HG03039 (cell line): ENCODE data around the gene METRN.

Experiments
- ATAC-seq: cut with Tn5 transposase; IDR thresholded peaks from one replicate; pipeline ENCODE4 v1.9.1; 2021; ENCODE audit warnings: mild to moderate bottlenecking, moderate library complexity; ENCODE audit not compliant: unreplicated experiment

METRN gene

DNA sequence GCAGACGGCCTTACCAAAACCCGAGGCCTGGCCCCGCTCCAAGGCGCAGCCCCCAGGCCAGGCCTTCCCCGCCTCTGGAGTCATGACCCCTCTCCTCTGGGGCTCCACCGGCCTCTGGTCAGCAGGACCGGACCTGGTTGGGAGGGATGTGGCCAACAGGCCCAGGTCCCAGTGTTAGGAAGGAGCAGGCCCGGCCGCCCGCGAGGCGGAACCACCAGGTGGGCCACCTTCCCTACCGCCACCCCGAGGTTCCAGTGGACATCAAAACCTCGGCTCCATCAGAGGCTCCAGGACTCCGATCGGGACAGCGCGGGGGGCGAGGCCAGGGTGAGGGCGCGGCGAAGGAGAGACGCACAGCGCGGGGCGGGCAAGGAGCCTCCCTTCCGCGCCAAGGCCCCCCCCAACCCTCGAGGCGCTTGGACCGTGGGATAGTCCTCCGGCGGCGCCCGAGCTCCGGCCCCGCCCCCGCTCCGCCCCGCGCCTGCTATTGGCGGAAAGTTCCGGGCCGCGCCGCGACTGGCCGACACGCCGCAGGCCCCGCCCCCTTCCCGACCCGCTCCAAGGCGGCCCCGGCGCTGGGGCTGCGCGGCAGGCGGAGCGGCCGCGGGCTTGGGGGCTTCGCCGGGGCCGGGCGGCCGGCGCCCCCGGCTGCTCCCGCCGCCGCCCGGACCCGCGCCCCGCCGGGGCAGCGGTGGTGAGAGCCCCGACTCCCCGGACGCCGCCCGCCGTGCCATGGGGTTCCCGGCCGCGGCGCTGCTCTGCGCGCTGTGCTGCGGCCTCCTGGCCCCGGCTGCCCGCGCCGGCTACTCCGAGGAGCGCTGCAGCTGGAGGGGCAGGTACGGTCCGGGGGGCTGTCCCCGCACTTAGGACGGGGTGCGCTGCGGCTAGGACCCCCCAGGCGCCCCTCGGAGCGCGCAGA lies at the start of gene METRN:
METRN (plus strand) TSS at position 561 of the 919 bp plus-strand sequence; CDS start at position 733, 172 bp downstream.
- no peak for ATAC-seq

DNA sequence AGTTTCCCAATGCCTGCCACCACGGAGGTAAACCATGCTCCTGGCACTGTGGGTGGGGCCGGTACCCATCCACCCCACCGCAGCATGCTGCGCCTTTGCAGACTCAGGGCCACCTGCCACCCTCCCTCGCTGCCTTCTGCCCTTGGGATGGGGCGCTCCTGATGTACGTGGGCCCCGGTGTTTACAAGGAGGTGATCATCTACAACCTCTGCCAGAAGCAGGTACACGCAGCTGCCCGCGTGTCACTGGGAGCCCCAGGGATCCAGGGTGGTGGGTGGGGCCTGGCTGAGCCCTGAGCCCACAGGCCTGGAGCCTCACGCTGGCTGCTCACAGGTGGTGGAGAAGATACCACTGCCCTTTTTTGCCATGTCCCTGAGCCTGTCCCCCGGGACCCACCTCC lies 48.3 kb upstream of the METRN start:
- ATAC-seq = no peak

DNA sequence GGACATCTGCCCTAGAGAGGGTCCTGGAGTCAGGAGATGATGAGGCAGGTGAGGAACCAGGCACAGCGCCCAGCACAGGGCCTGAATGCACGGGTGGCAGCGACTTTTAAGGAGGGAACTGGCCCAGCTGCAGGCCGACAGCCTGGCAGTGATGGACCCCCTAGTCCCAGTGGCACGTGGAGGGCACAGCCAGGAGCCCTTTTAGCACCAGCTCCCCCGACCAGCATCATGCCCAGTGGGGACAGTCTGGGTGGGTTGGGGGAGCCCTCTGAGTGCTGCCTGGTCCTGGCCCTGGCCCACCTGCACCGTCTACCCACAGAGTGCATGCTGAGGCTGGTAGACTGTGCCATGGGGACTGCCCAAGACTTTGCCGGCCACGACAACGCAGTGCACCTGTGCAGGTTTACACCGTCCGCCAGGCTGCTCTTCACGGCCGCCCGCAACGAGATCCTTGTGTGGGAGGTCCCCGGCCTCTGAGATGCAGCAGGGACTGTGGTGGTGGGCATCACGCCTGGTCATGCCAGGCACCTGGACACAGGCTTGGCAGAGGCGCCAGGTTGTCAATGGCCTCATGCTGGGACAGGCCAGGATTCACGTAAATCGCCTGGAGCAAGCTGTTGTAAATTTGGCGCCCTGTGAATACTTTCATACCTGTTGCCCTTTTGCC lies 47.7 kb upstream of the METRN start:
- no peak for ATAC-seq

- peak; percentile 74 for ATAC-seq
Measured at GRCh38 chr16:667780-668518, 47.0 kb upstream of the METRN start, which contains the start of gene RHOT2. RHOT2 (plus strand) TSS chr16:668132; CDS start chr16:668200, 68 bp downstream.

DNA sequence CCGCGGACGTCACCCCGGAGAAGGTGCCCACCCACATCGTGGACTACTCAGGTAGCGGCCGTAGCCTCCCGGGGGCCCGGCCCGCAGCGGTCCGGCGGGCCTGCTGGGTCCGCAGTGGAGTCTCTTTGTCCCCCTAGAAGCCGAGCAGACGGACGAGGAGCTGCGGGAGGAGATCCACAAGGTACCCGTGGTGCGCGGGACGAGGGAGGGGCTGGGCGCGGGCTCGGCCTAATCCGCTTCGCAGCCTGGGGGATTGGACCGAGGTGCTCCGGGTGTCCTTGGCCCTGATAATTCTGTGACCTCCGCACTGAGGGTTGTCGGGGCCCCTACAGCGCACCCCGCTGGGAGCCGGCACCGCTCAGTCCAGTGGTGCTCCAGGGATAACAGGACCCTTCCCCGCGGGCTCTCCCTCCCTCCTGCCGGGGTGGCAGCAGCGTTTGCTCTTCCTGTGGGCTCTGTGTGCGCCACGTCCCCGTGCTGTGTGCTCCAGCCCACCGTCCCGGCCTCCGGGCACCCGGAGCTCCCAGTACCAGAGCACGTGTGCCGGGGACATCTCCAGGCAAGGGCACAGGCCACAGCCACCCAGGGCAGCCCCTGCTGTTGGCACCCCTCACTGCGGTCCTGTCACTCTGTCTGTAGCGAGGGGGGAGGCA lies 46.3 kb upstream of the METRN start:
- no peak for ATAC-seq

GRCh38 chr16:669666-670065 lies 45.3 kb upstream of the METRN start:
- no peak for ATAC-seq

DNA sequence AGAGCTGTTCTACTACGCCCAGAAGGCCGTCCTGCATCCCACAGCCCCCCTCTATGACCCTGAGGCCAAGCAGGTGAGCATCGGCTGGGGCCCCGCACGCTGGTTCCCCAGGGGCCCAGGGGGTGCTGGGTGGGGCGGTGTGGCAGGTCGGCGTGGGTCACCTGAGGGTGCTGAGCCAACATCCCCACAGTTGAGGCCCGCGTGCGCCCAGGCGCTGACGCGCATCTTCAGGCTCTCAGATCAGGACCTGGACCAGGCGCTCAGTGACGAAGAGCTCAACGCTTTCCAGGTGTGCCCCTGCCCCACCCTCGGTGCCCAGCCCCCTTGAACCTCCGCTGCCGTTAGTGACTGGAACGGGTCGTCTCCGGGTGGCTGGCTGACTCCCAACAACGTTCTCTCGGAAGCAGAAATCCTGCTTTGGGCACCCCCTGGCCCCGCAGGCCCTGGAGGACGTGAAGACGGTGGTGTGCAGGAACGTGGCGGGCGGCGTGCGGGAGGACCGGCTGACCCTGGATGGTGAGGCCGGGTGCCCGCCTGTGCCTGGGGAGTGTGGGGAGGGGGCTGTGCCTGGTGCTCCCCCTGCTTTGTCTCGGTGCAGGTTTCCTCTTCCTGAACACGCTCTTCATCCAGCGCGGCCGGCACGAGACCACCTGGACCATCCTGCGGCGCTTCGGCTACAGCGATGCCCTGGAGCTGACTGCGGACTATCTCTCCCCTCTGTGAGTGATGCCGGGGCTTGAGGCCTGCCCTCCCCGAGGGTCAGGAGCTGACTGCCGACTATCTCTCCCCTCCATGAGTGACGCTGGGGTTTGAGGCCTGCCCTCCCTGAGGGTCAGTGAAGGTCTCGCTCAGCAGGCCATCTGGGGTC lies 44.2 kb upstream of the METRN start:
- ATAC-seq = no peak

DNA sequence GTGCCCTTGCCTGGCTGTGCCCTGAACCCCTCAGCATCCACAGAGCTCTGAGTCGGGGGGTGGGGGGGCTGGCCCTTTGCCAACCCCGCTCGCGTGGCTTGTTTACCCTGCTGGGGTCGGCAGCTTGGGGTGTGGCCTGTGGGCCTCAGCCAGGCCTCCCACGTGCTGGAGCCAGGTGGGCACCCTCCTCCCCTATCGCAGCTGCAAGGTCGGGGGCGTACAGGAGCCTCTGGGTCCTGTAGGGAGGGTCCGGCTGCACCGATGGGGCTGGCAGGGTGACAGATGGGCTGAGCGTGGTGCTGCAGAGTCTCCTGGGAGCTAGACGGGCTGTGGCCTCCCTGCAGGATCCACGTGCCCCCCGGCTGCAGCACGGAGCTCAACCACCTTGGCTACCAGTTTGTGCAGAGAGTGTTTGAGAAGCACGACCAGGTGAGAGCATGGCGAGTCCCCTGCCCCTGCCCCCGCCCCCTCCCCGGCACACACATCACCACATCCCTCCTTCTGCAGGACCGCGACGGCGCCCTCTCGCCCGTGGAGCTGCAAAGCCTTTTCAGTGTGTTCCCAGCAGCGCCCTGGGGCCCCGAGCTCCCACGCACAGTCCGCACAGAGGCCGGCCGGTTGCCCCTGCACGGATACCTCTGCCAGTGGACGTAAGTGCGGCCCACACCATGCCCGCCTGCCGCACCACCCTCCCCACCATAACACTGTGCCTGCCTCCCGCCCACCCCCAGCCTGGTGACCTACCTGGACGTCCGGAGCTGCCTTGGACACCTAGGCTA lies 43.4 kb upstream of the METRN start:
- no peak for ATAC-seq

DNA sequence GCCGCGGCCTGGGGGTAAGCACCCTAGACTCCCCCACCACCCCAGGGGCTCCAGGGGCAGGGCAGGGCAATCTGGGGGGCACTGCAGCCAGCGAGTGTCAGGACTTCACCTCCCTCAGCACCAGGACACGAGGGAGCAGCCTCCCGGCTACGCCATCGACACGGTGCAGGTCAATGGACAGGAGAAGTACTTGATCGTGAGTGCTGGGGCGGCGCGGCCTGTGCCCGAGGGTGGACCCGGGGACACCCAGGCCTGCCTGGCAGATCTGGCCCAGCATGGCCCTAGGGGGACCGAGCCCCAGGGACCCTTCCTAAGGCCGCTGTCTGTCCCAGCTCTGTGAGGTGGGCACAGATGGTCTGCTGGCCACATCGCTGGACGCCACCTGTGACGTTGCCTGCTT lies 42.5 kb upstream of the METRN start:
- no peak for ATAC-seq

GRCh38 chr16:672851-673250 lies 42.1 kb upstream of the METRN start:
- ATAC-seq = no peak

GRCh38 chr16:673399-673991 lies 41.4 kb upstream of the METRN start:
- ATAC-seq = no peak

DNA sequence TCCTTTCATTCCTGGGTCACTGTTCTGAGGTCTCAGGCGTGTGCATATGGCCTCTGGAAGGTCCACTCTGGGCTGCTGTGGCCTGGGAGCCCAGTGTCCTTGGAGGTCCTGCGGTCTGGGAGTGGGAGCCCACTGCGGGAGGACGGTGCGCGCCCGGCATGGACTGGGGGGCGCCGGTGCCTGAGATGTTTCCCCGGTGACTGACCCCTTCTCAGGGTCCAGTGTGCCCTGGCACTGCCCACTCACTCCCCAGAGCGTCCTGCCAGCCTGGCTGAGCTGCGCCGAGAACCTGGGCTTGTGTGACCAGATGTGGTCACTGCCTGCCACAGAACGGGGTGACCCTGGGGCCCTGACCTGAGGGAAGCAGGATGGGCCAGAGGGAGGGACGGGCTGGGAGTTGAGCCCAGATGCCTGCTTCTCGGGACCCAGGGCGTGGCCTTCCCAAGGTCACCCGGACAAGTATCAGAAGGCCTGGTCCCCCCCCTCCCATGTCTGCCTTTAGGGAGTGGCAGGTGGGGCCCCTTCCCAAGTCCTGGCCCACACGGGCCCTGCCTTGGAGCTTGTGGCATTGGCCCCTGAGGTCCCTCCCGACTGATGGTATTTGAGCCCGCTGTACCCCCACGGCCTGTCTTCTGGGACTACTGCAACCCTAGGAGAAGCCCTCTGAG lies 40.6 kb upstream of the METRN start:
- ATAC-seq = no peak

GRCh38 chr16:674968-675883 lies 39.7 kb upstream of the METRN start, which contains the start of gene RHBDL1:
RHBDL1 (plus strand) TSS chr16:675671; CDS start chr16:675791, 120 bp downstream.
- no peak for ATAC-seq

DNA sequence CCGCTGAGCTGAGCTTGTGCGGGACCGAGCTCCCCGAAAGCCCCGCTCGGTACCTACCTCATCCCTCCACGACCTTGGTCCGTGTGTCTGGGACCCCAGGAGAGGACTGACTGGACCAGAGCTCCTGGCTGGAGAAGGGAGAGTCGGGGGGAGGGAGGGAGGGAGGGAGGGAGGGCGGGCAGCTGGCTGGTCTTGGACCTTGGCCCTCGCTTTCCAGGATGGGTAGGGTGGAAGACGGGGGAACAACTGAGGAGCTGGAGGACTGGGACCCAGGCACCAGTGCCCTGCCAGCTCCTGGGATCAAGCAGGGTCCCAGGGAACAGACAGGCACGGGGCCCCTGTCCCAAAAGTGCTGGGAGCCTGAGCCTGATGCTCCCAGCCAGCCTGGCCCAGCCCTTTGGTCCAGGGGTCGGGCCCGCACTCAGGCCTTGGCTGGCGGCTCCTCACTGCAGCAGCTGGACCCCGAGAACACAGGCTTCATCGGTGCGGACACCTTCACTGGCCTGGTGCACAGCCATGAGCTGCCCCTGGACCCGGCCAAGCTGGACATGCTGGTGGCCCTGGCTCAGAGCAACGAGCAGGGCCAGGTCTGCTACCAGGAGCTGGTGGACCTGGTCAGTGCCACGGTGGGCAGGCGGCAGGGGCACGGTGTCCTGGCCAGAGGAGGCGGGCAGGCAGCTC lies 38.9 kb upstream of the METRN start:
- ATAC-seq = no peak

GRCh38 chr16:676565-676902 lies 38.4 kb upstream of the METRN start:
- ATAC-seq = no peak

GRCh38 chr16:676913-677312 lies 38.0 kb upstream of the METRN start:
- no peak for ATAC-seq
